Stimulated activated CD8-positive, alpha-beta memory T cell treated with anti-CD3 and anti-CD28 coated beads, Interleukin-4, amount 100 ng/mL, for 24 hours (primary cell): ENCODE results near the gene PHACTR1.
A peak's percentile ranks its signal among the peaks of the same experiment; 100 is the strongest.

ENCODE experiments used
- DNase-seq: peaks from one replicate; pipeline ENCODE4 v3.0.0-alpha.2; 2020; ENCODE audit warnings: low read depth

The PHACTR1 gene

DNA sequence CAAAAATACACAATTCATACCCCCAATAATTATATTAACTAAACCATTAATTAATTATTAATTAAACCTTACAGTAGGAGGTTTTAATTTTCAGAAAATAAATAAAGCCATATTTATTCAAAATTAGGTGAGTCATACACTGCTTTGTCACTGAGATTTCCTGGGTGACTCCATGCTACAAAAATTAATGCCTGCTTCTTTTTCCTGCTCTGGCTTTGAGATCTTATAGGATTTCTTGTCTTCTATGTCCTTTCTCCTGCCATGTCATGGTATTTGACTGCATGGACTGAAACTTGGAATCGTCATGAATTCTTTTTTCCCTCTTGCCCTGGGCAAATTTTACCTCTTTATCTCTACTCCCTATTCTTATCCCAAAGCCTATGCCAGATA, 133.2 kb downstream of the PHACTR1 start:
- no peak for DNase-seq

DNA sequence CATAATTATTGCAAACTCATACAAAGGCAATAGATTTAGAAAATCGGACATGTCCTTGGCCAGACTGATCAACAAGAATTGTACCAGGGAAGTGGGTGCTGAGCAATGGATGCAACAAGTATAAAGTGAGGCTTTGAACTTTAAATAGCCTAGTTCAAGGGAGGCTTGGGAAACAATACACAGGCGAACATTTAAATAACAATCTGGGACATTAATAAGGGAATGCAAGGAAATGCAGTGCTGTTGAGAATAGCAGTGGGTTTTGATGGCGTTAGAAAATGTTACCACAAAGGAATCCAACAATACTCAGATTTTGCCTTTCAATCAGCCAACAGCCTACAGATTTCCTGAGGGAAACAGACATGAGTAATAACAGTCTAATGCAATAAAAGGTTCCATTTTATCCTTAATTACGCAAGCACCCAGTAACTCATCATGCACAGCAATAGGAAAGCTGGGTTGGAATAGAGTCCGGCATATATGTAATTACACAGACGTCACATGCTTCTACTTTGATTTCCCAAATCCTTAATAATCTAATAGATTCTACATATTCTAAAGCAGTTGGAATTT, 134.6 kb downstream of the PHACTR1 start:
- DNase-seq, result no peak

DNA sequence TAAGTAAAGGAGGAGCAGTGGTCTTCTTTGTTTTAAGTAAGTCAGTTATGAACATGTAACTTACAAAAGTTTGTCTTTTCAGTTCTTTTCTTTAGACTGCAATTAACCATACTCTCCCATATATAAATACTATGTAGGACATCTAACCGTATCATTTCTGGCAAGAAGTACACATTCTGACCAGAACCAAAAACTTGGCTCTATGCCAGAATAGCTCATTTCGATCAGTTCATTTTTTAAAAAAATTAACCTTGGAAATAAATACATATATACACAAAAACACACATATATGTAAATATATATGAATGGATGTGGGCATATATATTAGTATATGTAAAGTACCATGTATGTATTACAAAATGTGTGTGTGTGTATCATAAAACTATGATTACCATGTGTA, 145.0 kb downstream of the PHACTR1 start:
- no peak for DNase-seq

DNA sequence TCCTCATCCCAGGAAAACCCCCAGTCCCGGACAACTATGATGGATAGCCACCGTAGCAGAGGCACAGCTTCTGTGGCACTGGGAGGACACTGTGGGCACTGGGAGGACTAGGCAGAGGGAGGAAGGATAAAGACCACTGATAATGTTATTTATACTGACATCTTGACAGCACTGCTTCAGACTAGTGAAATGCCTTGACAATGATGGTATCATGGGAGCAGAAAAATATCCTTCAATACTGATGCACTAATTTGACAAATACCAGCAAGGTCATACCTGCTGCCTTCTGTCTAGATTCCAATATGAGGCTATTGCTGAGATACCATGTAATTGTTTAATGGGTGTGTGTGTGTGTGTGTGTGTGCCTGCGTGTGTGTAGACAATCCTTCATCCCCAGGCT, 148.6 kb downstream of the PHACTR1 start:
- DNase-seq, result no peak

DNA sequence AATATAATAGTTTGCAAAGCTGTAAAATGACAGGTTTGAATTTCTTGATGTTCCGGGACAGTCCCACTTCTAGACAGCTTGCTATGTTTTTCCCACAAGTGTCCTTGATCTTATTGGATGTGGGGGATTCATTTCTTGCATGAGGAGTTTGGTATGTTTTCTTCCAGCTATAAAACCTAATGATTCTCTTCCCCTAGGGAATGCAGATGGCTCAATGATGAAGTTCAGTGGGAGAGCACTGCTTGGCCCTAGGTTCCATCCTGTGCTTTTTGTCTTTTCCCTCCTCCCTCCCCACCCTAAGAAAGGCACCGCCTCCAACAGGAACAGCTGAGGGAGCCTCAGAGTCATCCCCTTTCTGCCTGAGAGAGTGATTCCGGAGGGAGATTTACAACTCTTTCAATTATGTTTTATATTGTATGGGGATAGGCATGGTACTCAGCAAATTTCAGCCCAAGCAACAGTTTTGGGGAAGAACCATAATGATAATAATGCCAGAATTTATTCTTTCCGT, 149.2 kb downstream of the PHACTR1 start:
- DNase-seq, result no peak

DNA sequence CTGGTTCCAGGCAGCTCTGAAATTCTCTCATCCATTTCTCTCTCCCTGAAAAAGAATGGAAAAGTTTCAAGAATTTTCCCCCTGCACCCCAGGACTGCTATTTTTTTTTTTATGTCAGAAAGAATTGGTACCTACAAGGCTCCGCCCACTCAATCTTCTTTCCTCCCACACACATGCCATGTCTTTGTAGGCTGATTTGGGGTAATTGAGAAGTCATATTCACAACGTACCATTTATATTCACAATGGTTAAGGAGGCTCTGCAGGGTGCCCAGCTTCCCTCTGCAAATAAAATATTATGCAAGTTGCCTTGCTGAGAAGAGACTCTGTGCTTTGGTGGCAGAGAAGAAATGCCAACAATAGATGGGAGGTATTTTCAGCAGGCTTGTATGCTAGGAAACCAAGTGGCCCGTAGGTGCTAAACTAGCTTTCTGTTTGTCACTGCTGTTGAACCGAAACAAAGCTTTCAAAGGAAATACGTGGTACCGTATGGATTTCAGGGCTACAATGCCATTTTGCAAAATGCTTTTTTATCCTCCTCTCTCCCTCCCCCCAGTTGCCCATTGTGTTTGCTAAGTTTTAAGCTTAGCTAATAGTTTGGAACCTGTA, 150.0 kb downstream of the PHACTR1 start:
- DNase-seq, result no peak

DNA sequence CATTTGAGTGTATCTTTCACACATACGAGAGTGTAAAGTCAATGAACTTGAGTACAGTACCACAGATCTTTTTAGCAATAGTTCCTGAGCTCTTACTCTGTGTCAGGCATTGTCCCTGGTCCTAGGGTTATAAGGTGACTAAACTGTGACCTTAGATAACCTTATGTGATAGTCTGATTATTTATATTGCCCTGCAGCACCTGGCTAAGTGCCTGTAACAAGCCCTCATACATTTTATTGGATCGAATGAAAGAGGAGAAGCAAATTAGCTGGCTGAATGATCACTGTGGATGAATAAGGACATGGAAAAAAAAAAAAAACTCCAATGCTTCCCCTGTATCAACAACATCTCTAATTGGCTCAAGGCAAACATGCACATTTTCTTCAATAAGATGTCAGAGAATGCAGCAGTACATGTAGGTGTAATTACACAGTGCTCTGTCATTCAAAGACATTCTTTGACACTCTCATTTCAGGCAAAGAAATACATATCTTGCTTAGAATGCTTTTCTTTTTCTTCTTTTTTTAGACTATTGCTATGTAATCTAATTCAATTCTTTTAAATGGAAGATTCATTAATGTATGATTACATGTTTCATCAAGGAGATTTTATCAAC, 153.4 kb downstream of the PHACTR1 start:
- no peak for DNase-seq

DNA sequence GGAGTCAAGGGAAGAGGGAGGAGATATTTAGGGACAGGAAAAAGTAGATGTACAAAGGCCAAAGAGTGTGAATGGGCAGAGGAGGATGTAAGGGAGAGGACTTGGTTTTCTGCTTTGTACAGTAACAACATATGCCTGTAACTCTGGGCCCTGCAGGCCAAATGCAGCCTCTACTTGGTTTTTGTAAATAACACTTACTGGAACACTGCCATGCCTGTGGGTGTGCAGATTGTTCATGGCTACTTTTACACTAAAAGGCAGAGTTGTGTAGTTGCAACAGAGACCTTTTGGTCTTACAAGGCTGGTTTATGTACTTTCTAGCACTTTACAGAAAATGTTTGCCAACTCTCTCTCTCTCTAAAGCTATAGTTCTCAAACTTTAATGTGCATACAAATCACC, 157.1 kb downstream of the PHACTR1 start:
- no peak for DNase-seq

DNA sequence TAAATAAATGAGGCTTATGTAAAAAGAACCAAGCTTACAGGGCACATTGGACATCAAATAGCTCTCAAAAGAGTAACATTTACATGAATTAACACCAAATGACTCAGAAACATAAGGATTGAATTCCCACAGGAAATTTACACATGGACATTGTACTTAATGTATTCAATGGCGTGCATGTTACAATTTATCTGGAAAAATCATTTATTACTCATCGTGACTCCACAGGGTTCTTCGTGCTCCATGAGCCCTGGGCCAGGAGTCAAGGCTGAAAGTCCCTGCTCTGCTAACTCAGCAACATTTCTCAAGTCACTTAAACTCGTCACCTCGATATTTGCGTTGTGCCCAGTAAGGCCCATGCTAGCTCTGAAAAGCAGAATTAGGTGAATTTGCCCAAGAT, 158.5 kb downstream of the PHACTR1 start:
- DNase-seq, result no peak

DNA sequence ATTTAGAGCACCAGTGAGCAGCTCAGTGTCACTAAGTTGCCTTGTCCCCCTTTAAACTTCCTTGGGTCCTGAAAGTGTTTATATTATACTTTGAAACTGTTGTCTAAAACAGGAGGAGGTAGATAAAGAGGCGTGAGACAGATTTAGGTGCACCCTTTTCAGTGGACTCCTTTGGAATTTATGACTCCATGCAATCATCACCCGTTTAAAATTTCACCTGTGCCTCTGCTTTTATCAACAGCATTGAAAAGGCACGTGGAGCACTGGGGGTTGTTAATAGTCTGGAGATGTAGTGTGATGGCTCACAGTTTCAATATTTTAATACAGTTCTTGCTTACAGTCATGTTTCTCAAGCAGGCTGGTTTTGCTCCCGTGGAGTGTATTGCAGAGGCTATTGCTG, 162.2 kb downstream of the PHACTR1 start:
- DNase-seq, result no peak

DNA sequence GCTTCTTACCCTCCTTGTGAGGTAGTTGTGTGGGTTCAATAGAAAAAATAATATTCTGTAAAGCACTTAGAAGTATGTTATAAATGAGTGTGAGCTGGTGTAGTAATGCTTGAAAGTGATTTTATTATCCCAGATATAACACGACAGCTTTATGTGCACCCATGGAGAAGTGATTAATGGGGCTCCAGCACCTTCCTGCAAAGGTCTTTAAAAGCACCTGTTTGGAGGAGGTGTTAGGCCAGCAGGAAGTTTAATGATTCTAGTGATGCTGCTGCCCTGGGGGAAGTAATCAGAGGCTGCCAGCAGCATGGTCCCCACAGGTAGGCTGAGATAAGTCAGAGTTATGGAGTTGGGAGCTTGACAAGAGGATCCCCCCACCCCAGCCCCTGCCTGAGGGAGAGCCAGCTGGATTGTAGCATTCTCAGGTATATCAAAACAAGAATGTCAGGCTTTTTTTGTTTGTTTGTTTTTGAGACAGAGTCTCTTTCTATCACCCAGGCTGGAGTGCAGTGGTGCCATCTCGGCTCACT, 166.3 kb downstream of the PHACTR1 start:
- no peak for DNase-seq

DNA sequence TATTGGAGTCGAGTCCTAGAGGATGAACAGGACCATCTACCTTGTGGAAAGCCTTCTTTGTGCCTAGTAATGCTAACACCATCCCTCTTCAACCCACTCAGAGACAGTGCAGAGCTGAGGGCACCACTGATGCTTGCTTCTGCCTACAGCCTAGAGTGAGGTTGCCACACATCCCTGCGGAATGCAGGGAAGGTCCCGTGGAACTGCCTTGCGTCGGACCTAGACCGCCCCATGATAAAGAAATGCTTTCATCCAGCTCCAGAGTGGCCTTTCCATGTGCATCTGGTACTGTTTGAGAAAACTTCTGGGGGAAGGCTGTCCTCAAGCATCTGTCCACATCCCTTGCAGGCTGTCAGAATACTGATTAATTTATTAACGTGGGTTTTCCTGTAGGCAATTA, 168.4 kb downstream of the PHACTR1 start:
- no peak for DNase-seq

DNA sequence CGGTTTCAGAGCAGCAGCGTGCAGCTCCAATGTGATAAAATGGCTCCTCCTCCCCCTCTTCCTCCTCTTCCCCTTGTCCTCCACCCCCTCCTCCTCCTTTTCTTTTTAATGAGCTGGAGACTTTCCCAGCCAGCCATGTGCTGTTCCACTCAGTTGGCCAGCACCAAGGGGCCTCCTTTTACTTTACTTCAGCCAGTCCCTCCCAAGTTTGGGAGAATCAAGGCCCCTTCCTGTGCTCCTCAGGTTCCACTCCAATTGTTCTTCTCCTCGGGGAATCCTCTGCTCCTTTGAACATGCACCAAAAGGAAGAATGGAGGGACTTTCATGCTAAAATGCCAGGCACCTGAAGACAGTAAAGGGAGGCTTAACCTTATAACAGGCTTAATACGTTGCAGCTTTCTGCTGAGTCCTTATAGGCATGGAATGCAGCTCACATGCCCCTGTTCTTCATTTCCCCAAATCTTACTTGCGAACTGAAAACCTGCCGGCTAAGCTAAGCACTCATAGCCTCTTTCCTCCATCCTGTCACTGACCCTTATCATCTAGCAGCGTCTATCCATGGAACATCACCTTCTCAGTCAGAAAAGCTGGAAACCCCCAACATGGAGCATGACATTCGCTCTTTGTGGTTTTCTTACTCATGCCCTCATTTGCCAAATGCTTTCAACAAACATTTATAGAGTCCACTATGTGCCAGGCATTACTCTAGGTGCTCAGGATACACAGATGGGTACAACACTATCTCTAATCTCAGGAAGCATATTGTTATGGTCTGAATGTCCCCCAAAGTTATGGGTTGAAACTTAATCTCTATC, 170.6 kb downstream of the PHACTR1 start:
- DNase-seq, result no peak

DNA sequence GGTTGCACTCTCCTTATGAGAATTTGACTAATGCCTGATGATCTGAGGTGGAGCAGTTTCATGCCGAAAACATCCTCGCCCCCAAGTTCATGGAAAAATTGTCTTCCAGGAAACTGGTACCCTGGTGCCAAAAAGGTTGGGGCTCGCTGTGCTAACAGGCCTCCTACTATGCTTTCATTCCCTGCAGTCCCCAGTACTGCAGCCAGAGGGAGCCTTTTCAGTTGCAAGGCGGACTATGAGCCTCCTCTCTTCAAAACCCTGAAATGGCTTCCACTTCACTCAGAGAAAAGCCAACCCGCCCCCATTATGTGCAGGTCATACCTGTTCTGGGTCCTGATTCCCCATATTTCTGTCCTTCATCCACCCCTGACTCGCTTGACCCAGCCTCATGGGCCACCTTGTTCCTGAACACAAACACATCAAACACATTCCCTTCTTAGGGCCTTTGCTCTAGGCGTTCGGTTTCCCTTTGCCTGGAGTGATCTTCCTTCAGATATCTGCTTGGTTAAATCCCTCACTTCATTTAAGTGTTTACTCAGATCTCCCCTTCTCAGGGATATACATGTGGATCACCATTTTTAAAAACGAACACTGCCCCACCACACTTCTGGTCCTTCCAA, 173.7 kb downstream of the PHACTR1 start:
- peak; percentile 6 for DNase-seq

DNA sequence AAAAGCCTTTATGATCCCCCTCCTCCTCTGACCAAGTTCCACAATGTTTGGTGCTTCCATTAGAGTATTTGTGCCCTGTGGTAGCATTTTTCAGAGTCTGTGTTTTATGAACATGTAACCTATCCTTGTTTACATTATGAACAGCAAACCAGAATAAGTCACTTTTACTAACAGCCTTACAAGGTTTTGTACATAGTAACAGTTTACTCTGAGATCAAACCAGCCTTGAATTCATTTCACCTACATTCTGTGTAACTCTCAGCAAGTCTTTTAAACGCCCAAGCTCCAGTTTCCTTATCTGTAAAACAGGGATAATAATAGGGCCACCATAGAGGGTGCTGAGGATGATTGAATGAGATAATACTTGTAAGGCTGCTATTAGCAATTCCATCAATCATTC, 175.0 kb downstream of the PHACTR1 start:
- DNase-seq, result no peak

DNA sequence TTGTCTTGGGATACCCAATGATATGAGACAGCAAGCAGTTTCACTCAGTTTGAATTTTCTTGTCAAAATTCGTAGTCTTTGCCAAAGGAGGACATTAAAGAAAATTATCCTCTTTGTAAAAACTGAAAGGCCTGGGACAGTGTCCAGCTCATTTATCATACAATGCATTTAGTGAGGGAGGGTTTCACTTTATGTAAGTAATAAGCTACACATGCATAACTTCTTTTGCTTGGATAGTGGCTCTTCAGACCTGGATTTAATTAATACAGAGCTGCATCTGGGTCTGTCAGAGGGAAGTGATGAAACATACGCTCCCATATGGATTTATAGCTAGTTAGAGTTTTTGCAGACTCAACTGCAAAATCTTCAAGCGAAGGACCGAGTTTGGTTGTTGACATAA, 175.6 kb downstream of the PHACTR1 start:
- no peak for DNase-seq

DNA sequence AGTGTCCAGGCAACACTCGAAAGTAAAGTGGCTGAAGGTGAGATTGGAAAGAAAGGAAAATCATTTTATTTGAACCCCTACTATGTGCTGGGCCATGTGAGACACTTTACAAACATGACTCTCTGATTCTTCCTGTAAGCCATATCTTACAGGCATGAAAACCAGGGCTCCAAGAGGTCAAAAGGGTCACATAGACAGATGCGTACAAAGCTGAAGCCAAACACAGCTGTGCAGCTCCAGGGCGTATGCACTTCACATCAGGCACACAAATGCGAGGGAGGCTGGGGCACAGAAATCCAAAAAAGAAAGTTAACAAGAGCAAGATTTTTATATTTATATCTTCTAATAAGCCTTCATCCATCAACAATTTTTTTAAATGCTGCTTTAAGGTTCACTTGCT, 176.5 kb downstream of the PHACTR1 start:
- DNase-seq, result no peak

DNA sequence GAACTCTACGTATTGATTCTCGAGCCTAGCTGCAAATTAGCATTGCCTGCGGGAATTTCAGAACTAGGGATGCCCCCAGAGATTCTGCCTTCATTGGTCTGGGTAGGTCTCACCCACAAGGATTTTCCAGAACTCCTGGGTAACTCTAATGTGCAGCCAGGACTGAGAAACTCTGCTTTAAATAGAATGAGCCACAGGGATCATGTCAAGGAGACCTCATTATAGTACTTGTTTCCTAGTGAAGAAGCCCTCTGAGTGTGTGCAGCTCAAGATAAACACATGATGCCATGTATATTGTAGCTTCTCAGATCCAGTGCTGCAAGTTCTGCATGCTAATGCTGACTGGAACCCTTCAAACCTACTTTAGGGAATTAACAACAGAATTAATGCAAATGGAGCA, 179.2 kb downstream of the PHACTR1 start:
- DNase-seq, result no peak

DNA sequence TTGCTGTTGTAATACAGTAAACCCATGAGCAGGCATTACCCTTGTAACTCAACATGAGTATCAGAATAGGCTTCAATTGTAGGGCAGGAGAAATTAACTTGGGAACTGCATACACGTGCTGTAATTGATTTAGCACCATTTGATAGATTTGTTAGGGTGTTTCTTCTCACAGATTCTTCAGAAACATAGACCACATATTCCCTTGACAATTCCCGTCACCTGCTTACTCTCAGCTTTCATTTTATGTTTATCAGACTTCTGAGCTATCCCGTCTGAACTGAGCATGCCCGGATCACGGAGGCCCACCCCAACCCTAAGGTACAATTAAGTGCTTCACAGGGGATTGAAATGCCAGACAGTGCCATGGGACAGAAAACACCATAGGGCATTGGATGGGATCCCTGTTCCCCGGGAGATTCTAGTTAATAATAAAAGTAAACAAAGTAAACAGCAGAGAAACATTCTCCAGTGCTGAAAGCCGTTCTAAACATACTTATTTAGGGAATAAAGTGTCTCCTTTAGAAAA, 179.7 kb downstream of the PHACTR1 start:
- no peak for DNase-seq

DNA sequence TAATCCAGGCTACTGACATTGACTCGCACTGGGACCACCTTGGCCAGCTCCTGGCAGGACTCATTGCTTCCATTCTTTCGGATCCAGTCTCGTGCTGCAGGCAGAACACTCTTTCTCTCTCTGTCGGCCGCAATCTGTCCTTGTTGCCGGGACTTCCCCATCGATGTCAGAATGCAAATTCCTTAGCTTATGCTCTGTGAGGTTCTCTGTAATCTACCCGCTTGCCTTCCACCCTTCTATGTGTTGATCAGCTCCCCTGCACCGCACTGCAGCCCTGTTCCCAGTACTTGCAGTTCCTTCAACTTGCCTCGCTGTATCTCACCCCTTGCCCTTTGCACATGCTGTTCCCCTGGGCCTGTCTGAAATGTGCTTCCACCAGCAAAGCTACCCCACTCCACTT, 182.0 kb downstream of the PHACTR1 start:
- DNase-seq, result no peak

DNA sequence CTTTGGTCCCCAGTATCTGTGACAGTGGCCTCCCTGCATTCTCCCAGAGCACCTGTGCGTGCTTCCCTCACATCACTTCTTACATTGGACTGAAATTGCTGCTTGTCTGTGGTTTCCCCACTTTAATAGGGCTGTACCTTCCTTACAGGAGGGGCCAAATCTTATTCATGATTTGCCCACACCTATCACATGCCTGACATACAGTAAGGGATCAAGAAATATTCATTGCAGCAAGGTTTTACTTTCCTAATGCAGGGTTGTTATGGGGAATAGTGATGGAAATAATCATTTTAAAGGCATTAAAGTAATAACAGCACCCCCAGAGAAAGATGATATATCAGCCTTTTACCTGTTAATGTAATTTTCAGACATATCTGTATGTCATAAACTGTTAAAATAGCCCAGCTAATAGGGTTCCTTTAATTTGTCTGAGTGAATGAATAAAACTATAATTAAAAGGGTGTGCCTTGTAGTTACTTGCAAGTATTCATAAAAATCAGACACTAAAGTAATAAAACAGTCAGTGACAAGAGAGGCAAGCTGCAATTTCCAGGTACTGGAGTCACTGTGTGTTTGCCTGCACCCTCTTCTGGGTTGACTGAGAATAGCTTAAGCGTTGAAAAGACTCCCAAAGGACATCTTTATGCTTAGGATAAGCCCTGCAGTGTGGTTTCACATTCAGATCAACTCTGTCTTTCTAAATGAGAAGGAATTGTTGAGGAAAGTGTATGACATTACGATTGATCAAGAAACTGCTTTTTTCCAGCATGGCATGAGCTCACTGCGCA, 182.7 kb downstream of the PHACTR1 start:
- no peak for DNase-seq
